HG02610 (cell line): ENCODE results near the gene GSC2.
"Not testable (repeated sequence)": the region's sequence is repeated elsewhere in the genome, so short reads cannot be mapped to it uniquely, and the experiment has no call there.

Experiments used
- ATAC-seq: cut with Tn5 transposase; IDR thresholded peaks from one replicate; pipeline ENCODE4 v1.9.1; 2021; ENCODE audit warnings: mild to moderate bottlenecking, moderate library complexity; ENCODE audit not compliant: unreplicated experiment

The GSC2 gene

GRCh38 chr22:19178065-19178656, 28.1 kb upstream of the GSC2 start:
- peak; percentile 26 for ATAC-seq

GRCh38 chr22:19177164-19178064, 27.3 kb upstream of the GSC2 start:
- no peak for ATAC-seq

- ATAC-seq, result no peak
Measured at GRCh38 chr22:19176732-19177131, 26.6 kb upstream of the GSC2 start.

GRCh38 chr22:19176175-19176643, 26.1 kb upstream of the GSC2 start:
- no peak for ATAC-seq

- ATAC-seq, result no peak
Measured at GRCh38 chr22:19175602-19176174, 25.6 kb upstream of the GSC2 start.

- ATAC-seq, result no peak
Measured at GRCh38 chr22:19175026-19175601, 25.0 kb upstream of the GSC2 start.

GRCh38 chr22:19174106-19175025, 24.3 kb upstream of the GSC2 start:
- ATAC-seq, result no peak

GRCh38 chr22:19173047-19174035, 23.2 kb upstream of the GSC2 start:
- no peak for ATAC-seq

GRCh38 chr22:19172213-19173046, 22.3 kb upstream of the GSC2 start:
- ATAC-seq, result no peak

GRCh38 chr22:19169947-19170318, 19.8 kb upstream of the GSC2 start:
- ATAC-seq, result no peak

- no peak for ATAC-seq
Measured at GRCh38 chr22:19169002-19169946, 19.2 kb upstream of the GSC2 start.

- ATAC-seq, result no peak
Measured at GRCh38 chr22:19168088-19168890, 18.2 kb upstream of the GSC2 start.

- no peak for ATAC-seq
Measured at GRCh38 chr22:19167106-19167869, 17.2 kb upstream of the GSC2 start.

- no peak for ATAC-seq
Measured at GRCh38 chr22:19166421-19166820, 16.3 kb upstream of the GSC2 start.

- ATAC-seq, result no peak
Measured at GRCh38 chr22:19164425-19164824, 14.3 kb upstream of the GSC2 start.

- ATAC-seq, result not testable (repeated sequence)
Measured at GRCh38 chr22:19158649-19159048, 8.6 kb upstream of the GSC2 start.
